Measurements from ENCODE around the gene WDR75.

- TF ChIP-seq GATA2 (IDR thresholded peaks at IDR 0.05; ENCODE audit: low read depth, low read length), result no peak; the same call in 1 of the 2 replicates
- TF ChIP-seq GATA3 (IDR thresholded peaks at IDR 0.05; ENCODE audit: low read depth, low read length), result no peak
These were observed 418 bp downstream of the WDR75 start for GRCh38 chr2:189441709-189442074.
